Skeletal muscle satellite cell (primary cell): ENCODE data around the gene PPP2R5C.
"Not testable (repeated sequence)": the region's sequence is repeated elsewhere in the genome, so short reads cannot be mapped to it uniquely, and the experiment has no call there.

ENCODE experiments used
- H3K27me3 ChIP-seq: 2 replicates; pipeline ENCODE4 v1.7.0; 2013; ENCODE audit warnings: low read length; ENCODE audit not compliant: control insufficient read depth, insufficient read depth
- H3K36me3 ChIP-seq: 2 replicates; pipeline ENCODE4 v1.7.0; 2013; ENCODE audit warnings: mild to moderate bottlenecking, control low read depth, low read length; ENCODE audit not compliant: insufficient read depth
- H3K4me1 ChIP-seq: 2 replicates; pipeline ENCODE4 v1.7.0; 2013; ENCODE audit warnings: low read length; ENCODE audit not compliant: control insufficient read depth, insufficient read depth
- H3K4me2 ChIP-seq: 2 replicates; pipeline ENCODE4 v1.7.0; 2013; ENCODE audit warnings: mild to moderate bottlenecking, low read length
- H3K4me3 ChIP-seq: 2 replicates; pipeline ENCODE4 v1.7.0; 2013; ENCODE audit warnings: low read length
- H3K9ac ChIP-seq: 2 replicates; pipeline ENCODE4 v1.7.0; 2013; ENCODE audit warnings: mild to moderate bottlenecking, low read depth, low read length, moderate library complexity
- H3K9me3 ChIP-seq: replicated peaks from 2 replicates; pipeline ENCODE4 v1.7.0; 2013; ENCODE audit warnings: mild to moderate bottlenecking, control low read depth, low read length

Gene PPP2R5C

DNA sequence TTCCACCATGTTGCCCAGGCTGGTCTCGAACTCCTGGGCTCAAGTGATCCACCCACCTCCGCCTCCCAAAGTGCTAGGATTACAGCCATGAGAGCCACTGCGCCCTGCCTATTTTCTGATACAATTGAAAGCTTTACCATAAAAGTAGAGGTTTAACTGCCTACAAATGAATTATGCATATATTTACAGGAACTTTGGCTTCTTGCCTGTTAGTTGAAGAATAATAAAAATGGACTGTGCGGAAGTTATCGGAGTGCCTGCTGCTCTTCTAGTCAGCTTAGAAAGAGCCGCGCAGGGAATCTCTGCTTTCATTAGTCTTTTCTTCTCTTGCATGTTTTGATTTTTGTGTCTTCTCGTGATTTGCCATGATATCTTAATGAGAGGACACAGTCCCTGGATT, 34.5 kb downstream of the PPP2R5C start:
- Histone ChIP-seq H3K9me3 (no peaks in the 10 kb centered on the region), H3K27me3 (peaks cover 6% of the 10 kb centered on the region), H3K4me3 (no peak overlapping the region), H3K4me1 (peaks cover 9% of the 10 kb centered on the region), H3K36me3 (no peaks in the 10 kb centered on the region), H3K9ac (no peak overlapping the region), H3K4me2 (no peak overlapping the region)

GRCh38 chr14:101796479-101796878, 35.0 kb downstream of the PPP2R5C start:
- Histone ChIP-seq H3K9ac (no peak overlapping the region), H3K4me3 (no peak overlapping the region), H3K4me2 (no peak overlapping the region), H3K27me3 (peaks cover 6% of the 10 kb centered on the region), H3K9me3 (no peaks in the 10 kb centered on the region), H3K4me1 (peaks cover 9% of the 10 kb centered on the region), H3K36me3 (no peaks in the 10 kb centered on the region)

DNA sequence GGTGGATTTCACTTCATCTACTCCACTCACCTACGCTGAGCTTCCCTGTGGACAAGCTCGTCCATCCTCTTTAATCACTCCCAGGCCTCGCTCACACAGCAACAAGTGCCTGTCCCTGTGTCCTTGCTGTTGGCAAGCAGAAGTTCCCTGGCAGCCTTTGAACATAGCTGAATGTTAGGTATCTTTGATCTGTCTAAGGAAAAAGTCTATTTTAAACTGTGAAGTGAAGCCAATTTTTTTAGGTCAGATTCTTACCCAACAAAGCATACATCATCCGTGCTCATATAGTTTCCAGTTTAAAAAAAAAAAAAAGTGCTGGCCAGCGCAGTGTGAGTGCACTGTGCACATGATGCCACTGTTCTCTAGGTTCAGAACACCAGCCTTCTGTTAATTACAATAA, 36.3 kb downstream of the PPP2R5C start:
- Histone ChIP-seq H3K27me3 (peaks cover 6% of the 10 kb centered on the region), H3K9me3 (no peaks in the 10 kb centered on the region), H3K36me3 (no peaks in the 10 kb centered on the region), H3K4me3 (no peak overlapping the region), H3K4me2 (no peak overlapping the region), H3K4me1 (peaks cover under 1% of the 10 kb centered on the region), H3K9ac (no peak overlapping the region)

- H3K4me2 ChIP-seq, H3K27me3 ChIP-seq, H3K9me3 ChIP-seq, H3K4me3 ChIP-seq, H3K9ac ChIP-seq, H3K4me1 ChIP-seq, H3K36me3 ChIP-seq: not testable (repeated sequence)
Observed at GRCh38 chr14:101804373-101804772, 42.9 kb downstream of the PPP2R5C start.

DNA sequence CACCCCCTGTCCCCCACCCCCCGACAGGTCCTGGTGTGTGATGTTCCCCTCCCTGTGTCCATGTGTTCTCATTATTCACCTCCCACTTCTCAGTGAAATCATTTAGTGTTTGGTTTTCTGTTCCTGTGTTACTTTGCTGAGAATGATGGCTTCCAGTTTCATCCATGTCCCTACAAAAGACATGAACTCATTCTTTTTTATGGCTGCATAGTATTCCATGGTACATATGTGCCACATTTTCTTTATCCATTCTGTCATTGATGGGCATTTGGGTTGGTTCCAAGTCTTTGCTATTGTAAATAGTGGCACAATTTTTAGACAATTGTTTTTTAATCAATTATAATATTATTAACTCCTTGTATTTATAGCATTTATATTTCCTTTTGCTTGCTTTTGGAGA, 44.7 kb downstream of the PPP2R5C start:
- not testable (repeated sequence) for H3K4me3 ChIP-seq, H3K4me2 ChIP-seq, H3K36me3 ChIP-seq, H3K9ac ChIP-seq, H3K27me3 ChIP-seq, H3K9me3 ChIP-seq
- H3K4me1 ChIP-seq: peaks cover 11% of the 10 kb centered on the region

GRCh38 chr14:101808020-101808641, 46.6 kb downstream of the PPP2R5C start:
- no peak overlapping the region for H3K4me2 ChIP-seq
- H3K27me3 ChIP-seq: no peaks in the 10 kb centered on the region
- H3K4me3 ChIP-seq: no peak overlapping the region
- no peaks in the 10 kb centered on the region for H3K9me3 ChIP-seq
- H3K4me1 ChIP-seq: peaks cover 22% of the 10 kb centered on the region
- no peaks in the 10 kb centered on the region for H3K36me3 ChIP-seq
- no peak overlapping the region for H3K9ac ChIP-seq

GRCh38 chr14:101808894-101809670, 47.6 kb downstream of the PPP2R5C start:
- Histone ChIP-seq H3K27me3 (no peaks in the 10 kb centered on the region), H3K9ac (peak overlapping the region; percentile 95), H3K4me3 (peak overlapping the region; percentile 83), H3K36me3 (no peaks in the 10 kb centered on the region), H3K9me3 (no peaks in the 10 kb centered on the region), H3K4me2 (peak overlapping the region; percentile 85), H3K4me1 (peaks cover 27% of the 10 kb centered on the region)

- peak overlapping the region; percentile 95 for H3K9ac ChIP-seq
- peaks cover 27% of the 10 kb centered on the region for H3K4me1 ChIP-seq
- peak overlapping the region; percentile 83 for H3K4me3 ChIP-seq
Observed at GRCh38 chr14:101809671-101810514, 48.4 kb downstream of the PPP2R5C start.

GRCh38 chr14:101810897-101811621, 49.5 kb downstream of the PPP2R5C start:
- Histone ChIP-seq H3K27me3 (no peaks in the 10 kb centered on the region), H3K9ac (peak overlapping the region; percentile 95), H3K4me2 (peak overlapping the region; percentile 85), H3K9me3 (no peaks in the 10 kb centered on the region), H3K4me3 (peak overlapping the region; percentile 83), H3K4me1 (peaks cover 27% of the 10 kb centered on the region), H3K36me3 (no peaks in the 10 kb centered on the region)

More at GRCh38 chr14:101809671-101810514, 48.4 kb downstream of the PPP2R5C start:
- no peaks in the 10 kb centered on the region for H3K9me3 ChIP-seq
- H3K36me3 ChIP-seq: no peaks in the 10 kb centered on the region
- H3K4me2 ChIP-seq: peak overlapping the region; percentile 85
- H3K27me3 ChIP-seq: no peaks in the 10 kb centered on the region

DNA sequence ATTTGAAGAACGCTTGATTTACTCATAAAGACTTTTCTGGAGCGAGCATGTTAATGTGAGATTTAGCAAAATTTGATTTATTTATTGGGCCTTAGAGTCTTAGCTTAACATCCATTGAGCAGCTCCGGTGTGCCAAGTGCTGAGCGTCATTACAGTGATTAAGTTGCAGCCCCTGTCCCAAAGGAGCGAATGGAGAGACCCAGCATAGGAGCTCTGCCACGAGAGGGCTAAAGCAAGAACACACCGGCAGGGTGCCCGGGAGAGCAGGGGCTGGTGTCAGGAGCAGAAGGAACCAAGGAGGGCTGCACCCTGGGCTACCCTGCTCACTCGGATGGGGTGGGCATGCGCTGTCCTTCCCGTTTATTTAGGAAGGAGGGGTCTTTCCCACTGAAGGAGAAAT, 50.6 kb downstream of the PPP2R5C start:
- Histone ChIP-seq H3K4me3 (no peak overlapping the region), H3K9ac (no peak overlapping the region), H3K36me3 (no peaks in the 10 kb centered on the region), H3K4me2 (peak overlapping the region; percentile 85), H3K9me3 (no peaks in the 10 kb centered on the region), H3K27me3 (no peaks in the 10 kb centered on the region), H3K4me1 (peaks cover 27% of the 10 kb centered on the region)

- Histone ChIP-seq H3K9me3 (no peaks in the 10 kb centered on the region), H3K4me2 (no peak overlapping the region), H3K4me1 (peaks cover 25% of the 10 kb centered on the region), H3K9ac (no peak overlapping the region), H3K27me3 (no peaks in the 10 kb centered on the region), H3K4me3 (no peak overlapping the region), H3K36me3 (no peaks in the 10 kb centered on the region)
Observed at GRCh38 chr14:101813171-101813759, 51.8 kb downstream of the PPP2R5C start.
